Left lobe of liver (tissue), 2 donors: ENCODE data around the gene EVX2. TPM values are rescaled to one million over a fixed set of nuclear protein-coding genes. Genes with fewer than 3 reads are reported as not detected.

ENCODE experiments used
- ATAC-seq: fragments of 200-7000 bp; cut with Tn5 transposase; one replicate; pipeline ENCODE4 v1.9.1; 2020; ENCODE audit warnings: mild to moderate bottlenecking, moderate library complexity
- DNase-seq: peaks from one replicate; pipeline ENCODE4 v3.0.0-alpha.2; 2020; ENCODE audit warnings: low spot score
- total RNA-seq: library from RNA; stranded (reverse); gene quantifications from one replicate; pipeline ENCODE4 v1.2.1, GENCODE V29; 2021
- donor health status: DM: no; HTN: no; CAD: no; lungs with moderate emphysema.
- donor health status: DM: no; HTN: yes; CAD: no.

The EVX2 gene
- total RNA-seq = not detected

- no peak for DNase-seq
- no peak for ATAC-seq
These were observed at the start of gene EVX2 for GRCh38 chr2:176083796-176084261. TSS of gene EVX2 (minus strand) at chr2:176083962. CDS start at chr2:176083776, 186 bp downstream.

DNA sequence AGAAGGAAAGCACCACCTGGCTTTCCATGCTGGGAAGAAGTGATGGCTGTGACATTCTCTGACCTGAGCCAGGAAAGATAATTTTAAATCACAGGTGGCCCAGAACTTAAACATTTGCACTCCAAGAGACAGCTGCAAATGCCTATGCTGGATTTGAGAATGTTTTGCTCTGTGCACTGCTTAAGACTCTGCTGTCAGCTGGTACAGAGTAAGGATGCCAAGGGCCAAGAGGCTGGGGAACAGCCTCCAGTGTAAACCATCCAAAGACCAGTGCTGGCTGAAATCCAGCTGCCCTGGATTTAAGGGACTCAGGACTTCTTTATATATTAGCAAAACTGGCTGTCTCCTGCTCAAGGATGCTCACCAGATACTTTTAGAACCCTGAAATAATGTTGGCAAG is 49.6 kb upstream of the EVX2 start:
- DNase-seq (no peak), ATAC-seq (no peak)

DNA sequence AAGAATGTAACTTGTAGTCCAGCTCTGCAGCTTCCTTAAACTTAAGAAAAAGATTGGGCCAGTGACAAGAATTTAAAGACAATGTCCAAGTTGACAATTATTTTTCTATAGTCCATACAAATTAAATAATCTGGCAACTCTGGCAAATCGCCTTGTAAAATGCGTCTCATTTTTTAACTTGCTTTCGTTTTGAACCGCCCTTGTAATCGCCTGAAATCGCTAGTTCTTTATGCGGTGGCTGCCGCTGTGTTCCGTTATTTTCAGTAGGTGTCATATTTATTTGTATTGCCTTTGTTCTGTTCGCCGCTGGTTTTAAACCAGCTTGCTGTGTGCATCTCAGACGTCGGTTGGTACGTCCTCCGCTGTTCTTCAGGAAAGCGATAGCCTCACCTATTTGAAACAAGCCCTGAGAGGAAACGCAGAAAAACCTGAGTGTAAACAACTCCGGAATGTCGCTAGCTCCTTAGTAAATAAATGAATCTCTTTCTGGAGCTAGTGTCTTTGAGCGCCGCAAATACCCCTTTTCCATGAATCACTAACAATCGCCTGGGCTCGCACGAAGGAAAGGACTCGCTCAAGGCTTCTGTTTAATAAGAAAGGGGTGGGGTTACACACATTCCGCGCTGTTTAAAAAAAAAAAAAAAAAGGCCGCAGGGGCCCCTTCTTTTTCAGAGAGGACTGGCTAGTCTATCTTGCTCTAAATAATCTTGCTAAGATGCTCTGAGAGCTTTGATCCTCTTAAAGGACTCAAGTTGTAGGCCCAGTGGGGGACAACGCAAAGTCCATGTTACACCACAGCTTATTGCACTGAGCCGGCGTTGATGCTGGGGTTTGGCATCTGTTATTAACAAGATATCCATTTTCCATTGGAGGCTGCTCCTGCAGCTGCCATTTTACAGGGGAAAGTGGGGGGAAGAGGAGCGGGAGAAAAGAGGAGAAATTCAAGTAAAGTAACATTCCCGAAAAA is 48.7 kb upstream of the EVX2 start:
- ATAC-seq (no peak), DNase-seq (no peak)

DNA sequence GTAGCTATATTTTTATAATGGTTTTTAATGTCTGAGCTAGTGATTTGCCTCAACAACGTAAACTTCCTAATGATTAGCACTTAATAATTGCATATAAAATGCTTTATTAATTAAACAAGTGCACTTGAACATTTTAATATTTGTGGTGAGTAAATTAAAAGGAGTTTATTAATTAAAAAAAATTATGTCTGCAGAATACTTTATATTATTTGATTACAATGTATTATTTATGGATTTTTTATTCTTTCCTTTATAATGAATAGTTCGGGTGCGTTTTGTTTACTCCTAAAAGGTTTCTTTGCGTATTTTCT is 48.0 kb upstream of the EVX2 start:
- ATAC-seq (no peak), DNase-seq (no peak)

DNA sequence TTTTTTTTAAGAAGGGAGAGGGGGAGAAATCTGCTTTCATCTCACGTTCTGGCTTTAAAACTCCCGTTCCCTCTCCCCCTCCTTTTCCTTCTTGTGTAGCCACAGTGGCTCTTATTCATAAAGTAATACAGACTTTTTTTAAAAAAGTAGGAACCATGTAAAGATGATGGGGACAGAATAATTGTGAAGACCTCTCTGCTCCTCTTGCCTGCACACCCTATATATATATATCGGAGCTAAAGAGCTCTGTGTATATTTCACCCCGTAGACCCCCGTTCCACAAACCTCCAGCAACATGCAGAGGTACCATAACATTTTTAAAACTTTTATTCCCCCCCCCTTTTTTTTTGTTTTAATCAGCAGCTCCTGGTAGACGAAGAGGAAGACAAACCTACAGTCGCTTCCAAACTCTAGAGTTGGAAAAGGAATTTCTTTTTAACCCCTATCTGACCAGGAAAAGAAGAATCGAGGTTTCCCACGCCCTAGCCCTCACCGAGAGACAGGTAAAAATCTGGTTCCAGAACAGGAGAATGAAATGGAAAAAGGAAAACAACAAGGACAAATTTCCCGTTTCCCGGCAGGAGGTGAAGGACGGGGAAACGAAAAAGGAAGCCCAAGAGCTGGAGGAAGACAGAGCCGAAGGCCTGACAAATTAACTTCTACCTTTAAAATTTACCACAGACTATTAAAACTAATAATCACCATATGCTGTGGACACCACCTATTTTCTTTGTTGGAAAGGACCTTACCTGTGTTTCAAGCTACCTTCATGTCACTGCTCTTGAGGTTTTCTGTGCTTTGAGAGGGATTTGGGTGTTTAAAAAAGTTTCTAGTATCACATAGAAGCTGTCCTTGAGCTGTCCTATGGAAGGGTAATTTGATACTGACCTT is 47.4 kb upstream of the EVX2 start:
- no peak for ATAC-seq

DNA sequence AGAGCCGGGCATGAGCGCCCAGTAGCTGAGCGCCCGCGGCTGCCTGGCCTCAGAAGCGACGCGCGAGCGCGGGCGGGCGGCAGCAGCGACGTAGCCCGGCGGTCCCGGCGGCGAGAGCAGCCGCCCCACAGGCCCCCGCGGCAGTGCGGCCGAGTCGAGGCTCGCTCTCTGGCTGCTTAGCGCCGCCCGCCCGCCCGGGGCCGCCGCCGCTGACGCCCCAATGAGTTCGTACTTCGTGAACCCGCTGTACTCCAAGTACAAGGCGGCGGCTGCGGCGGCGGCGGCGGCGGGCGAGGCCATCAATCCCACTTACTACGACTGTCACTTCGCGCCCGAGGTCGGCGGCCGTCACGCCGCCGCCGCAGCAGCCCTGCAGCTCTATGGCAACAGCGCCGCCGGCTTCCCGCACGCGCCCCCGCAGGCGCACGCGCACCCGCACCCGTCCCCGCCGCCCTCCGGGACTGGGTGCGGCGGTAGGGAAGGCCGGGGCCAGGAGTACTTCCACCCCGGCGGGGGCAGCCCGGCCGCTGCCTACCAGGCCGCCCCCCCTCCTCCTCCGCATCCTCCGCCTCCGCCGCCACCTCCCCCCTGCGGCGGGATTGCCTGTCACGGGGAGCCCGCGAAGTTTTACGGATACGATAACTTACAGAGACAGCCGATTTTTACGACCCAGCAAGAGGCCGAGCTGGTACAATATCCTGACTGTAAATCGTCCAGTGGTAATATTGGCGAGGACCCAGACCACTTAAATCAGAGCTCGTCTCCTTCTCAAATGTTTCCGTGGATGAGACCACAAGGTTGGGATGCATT is 46.6 kb upstream of the EVX2 start:
- ATAC-seq (no peak), DNase-seq (no peak)

More for the DNA sequence above, 47.4 kb upstream of the EVX2 start:
- DNase-seq = no peak

- DNase-seq (no peak), ATAC-seq (no peak)
These were observed 46.0 kb upstream of the EVX2 start for GRCh38 chr2:176129813-176130146.

DNA sequence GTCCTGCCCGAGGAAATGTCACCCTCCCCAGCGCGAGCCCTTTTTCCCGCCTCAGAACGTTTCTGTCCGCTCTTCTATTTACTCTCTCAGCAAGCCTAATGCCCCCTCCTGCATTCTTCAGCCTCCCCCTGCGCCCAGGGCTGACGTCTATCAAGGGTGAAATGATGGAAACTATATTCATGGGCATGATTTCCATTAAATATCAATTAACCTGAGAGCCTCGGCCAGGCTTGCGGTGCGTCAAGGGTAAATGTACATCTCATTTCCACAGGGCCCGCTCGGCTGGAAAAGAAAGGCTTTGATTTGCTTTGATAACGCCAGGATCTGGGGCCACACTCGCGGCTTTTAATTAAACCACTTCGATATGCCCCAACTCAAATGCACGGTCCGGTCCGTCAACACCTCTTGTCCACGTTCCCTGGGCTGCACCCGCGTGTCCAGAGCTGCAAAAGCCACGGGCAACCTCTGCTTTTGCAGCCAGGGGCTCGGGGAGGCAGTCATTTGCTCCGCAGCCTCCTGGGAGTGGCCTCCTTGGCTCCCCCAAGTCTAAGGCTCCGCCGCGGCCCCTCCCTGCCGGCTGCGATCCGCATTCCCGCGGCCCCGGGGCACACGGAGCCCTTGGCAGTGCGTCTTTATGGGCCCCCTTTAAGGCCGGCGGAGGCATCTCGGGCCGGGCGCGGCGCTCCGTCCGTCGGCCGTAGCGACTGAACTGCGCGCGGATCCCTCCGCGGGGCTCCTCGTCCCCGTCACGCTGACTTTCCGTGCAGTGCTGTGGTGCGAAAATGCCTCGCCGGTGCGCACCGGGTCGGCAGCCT is 45.4 kb upstream of the EVX2 start, which contains the start of gene HOXD8:
Gene HOXD8, plus strand, starts transcription at position 724 of the 815 bp plus-strand sequence. CDS start 662 bp downstream, outside the sequence.
- no peak for DNase-seq
- ATAC-seq = peak; percentile 13

- ATAC-seq (no peak), DNase-seq (no peak)
These were observed 44.6 kb upstream of the EVX2 start for GRCh38 chr2:176128172-176128981.

DNA sequence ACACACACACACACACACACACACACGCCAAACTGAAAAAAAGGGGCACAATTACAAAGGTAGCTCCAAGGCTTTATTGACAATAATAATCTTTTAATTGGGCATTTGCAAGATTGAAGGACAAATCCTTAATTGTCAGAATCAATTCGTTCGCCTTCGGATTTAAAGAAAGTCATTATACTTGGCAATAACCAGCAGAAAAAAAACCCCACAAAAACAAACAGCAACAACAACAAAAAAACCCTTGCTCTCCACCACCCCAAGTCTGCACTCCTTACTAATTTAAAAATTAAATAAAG is 44.0 kb upstream of the EVX2 start:
- DNase-seq (no peak), ATAC-seq (no peak)

GRCh38 chr2:176126929-176127773 is 43.4 kb upstream of the EVX2 start:
- DNase-seq = peak; percentile 62
- ATAC-seq = peak; percentile 72

DNA sequence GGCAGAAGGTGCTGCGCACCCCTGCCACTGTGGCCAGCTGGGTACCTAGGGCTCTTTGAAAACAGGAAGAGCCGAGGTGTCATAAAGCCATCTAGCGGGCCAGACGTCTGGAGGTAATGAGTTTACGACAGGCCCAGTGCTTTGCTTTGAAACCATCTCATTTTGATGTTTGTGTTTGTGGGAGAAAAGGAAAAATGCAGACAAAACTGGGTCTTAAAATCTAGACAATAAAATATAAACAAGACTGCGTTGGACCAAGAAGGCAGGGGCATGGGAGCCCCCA is 42.0 kb upstream of the EVX2 start:
- no peak for ATAC-seq
- DNase-seq = no peak

- ATAC-seq = no peak
- no peak for DNase-seq
These were observed 41.4 kb upstream of the EVX2 start for GRCh38 chr2:176124947-176125771.

- DNase-seq (no peak), ATAC-seq (no peak)
These were observed 40.6 kb upstream of the EVX2 start for GRCh38 chr2:176124110-176124946.

DNA sequence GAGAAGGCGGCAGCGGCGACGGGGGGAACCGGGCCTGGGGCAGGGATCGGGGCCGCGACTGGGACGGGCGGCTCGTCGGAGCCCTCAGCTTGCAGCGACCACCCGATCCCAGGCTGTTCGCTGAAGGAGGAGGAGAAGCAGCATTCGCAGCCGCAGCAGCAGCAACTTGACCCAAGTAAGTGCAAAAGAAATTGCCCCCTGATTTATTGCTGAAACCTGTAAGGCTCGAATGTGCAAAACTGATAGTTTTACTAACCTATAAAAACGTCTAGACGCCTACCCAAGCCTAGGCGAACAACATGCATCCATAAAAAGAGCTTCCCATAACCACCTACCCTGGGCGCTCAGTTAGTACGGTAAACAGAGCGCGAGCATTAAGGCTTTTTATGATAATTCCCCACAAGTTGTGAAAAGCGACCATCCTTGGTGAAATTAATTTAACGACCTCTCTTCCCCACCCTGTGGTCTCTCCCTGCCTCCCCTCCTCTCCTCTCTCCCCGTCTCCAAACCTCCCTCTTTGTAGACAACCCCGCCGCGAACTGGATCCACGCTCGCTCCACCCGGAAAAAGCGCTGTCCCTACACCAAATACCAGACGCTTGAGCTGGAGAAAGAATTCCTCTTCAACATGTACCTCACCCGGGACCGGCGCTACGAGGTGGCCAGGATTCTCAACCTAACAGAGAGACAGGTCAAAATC is 39.8 kb upstream of the EVX2 start:
- ATAC-seq (no peak), DNase-seq (no peak)

GRCh38 chr2:176122683-176123410 is 39.1 kb upstream of the EVX2 start, which contains the start of gene HOXD9:
TSS of gene HOXD9 (plus strand) at chr2:176122719. CDS start at chr2:176122769, 50 bp downstream.
- DNase-seq = no peak
- no peak for ATAC-seq
